HEK293 (cell line): ENCODE results near the gene DLGAP5.
A peak's percentile ranks its signal among the peaks of the same experiment; 100 is the strongest.

Source experiments
- CTCF ChIA-PET: fragments of 350-600 bp; formaldehyde crosslinking; extraction: SDS; loops from one replicate; lab custom pipeline; 2021; ENCODE audit warnings: antibody characterized with exemption; lab: Yijun Ruan, JAX
- POLR2A ChIA-PET: fragments of 300-600 bp; formaldehyde crosslinking; extraction: SDS; loops from one replicate; lab custom pipeline; 2020; ENCODE audit warnings: antibody characterized with exemption, inconsistent platforms; lab: Yijun Ruan, JAX
- H3K27ac ChIP-seq: fragments of 200-500 bp; sonication (Bioruptor generic); 2 replicates; pipeline ENCODE4 v1.5.1; 2014; ENCODE audit warnings: low read depth, low read length, control low read depth, inconsistent platforms; ENCODE audit errors: extremely low read depth
- H3K36me3 ChIP-seq, 2 experiments: fragments of 200-500 bp in 1 of 2; sonication (Bioruptor generic) in 1 of 2; 1 replicate in 1 of 2; 2 replicates in 1 of 2; pipeline ENCODE4 v1.5.1; 2014 to 2017; ENCODE audit warnings: inconsistent platforms in 2 of 2, low read length in 2 of 2; ENCODE audit not compliant: control insufficient read depth in 2 of 2, insufficient read depth in 1 of 2
- H3K4me1 ChIP-seq: fragments of 200-500 bp; sonication (Bioruptor generic); 2 replicates; pipeline ENCODE4 v1.5.1; 2014; ENCODE audit warnings: mild to moderate bottlenecking, low read length, inconsistent platforms; ENCODE audit not compliant: control insufficient read depth, insufficient read depth
- H3K4me3 ChIP-seq: 2 replicates; pipeline ENCODE4 v1.5.1; 2011; ENCODE audit warnings: low read depth, mild to moderate bottlenecking, control low read depth, low read length, moderate library complexity
- H3K9me3 ChIP-seq: fragments of 200-500 bp; sonication (Bioruptor generic); 2 replicates; pipeline ENCODE4 v1.5.1; 2014; ENCODE audit warnings: low read depth, low read length, inconsistent platforms; ENCODE audit not compliant: control insufficient read depth, insufficient read depth
- GLIS1 ChIP-seq: fragments of 450-650 bp; formaldehyde crosslinking; IDR thresholded peaks from 2 replicates; pipeline ENCODE4 v1.5.1; 2016; ENCODE audit warnings: missing biosample characterization, missing genetic modification characterization
- HOXC10 ChIP-seq: sonication (generic); formaldehyde crosslinking; IDR thresholded peaks from 2 replicates; pipeline ENCODE4 v1.8.1; 2023; ENCODE audit warnings: mild to moderate bottlenecking, missing genetic modification reagents
- HOXD13 ChIP-seq: sonication (generic); formaldehyde crosslinking; IDR thresholded peaks from 2 replicates; pipeline ENCODE4 v1.8.0; 2022; ENCODE audit warnings: missing genetic modification reagents, borderline replicate concordance
- SCRT1 ChIP-seq: fragments of 450-650 bp; formaldehyde crosslinking; IDR thresholded peaks from 2 replicates; pipeline ENCODE4 v1.5.1; 2016; ENCODE audit warnings: missing biosample characterization, missing genetic modification characterization, borderline replicate concordance
- ZNF157 ChIP-seq: fragments of 450-650 bp; formaldehyde crosslinking; IDR thresholded peaks from 2 replicates; pipeline ENCODE4 v1.5.1; 2016; ENCODE audit warnings: missing biosample characterization, missing genetic modification characterization
- ZNF202 ChIP-seq: fragments of 450-650 bp; formaldehyde crosslinking; IDR thresholded peaks from 2 replicates; pipeline ENCODE4 v1.5.1; 2016; ENCODE audit warnings: missing biosample characterization, missing genetic modification characterization, borderline replicate concordance
- ZNF266 ChIP-seq: fragments of 450-650 bp; formaldehyde crosslinking; IDR thresholded peaks from 2 replicates; pipeline ENCODE4 v1.5.1; 2016; ENCODE audit warnings: missing biosample characterization, missing genetic modification characterization, low read depth
- ZNF292 ChIP-seq: fragments of 450-650 bp; formaldehyde crosslinking; IDR thresholded peaks from 2 replicates; pipeline ENCODE4 v1.5.1; 2016; ENCODE audit warnings: low read depth, missing biosample characterization, missing genetic modification characterization, borderline replicate concordance
- ZNF394 ChIP-seq: fragments of 450-650 bp; formaldehyde crosslinking; IDR thresholded peaks from 2 replicates; pipeline ENCODE4 v1.5.1; 2016; ENCODE audit warnings: missing biosample characterization, missing genetic modification characterization, mild to moderate bottlenecking, moderate library complexity, borderline replicate concordance
- ZNF530 ChIP-seq: fragments of 450-650 bp; formaldehyde crosslinking; IDR thresholded peaks from 2 replicates; pipeline ENCODE4 v1.5.1; 2016; ENCODE audit warnings: low read depth, missing biosample characterization, missing genetic modification characterization
- ZNF549 ChIP-seq: fragments of 450-650 bp; IDR thresholded peaks from 2 replicates; pipeline ENCODE4 v1.5.1; 2018; ENCODE audit warnings: missing biosample characterization, missing genetic modification characterization, mild to moderate bottlenecking, inconsistent platforms, moderate library complexity
- ZNF660 ChIP-seq: fragments of 450-650 bp; IDR thresholded peaks from 2 replicates; pipeline ENCODE4 v1.5.1; 2018; ENCODE audit warnings: missing biosample characterization, mild to moderate bottlenecking, missing genetic modification characterization
- ZNF843 ChIP-seq: fragments of 450-650 bp; formaldehyde crosslinking; IDR thresholded peaks from 2 replicates; pipeline ENCODE4 v1.5.1; 2016; ENCODE audit warnings: missing biosample characterization, missing genetic modification characterization
- TF ChIP-seq, protein P1 (sequence below): fragments of 450-650 bp; formaldehyde crosslinking; IDR thresholded peaks from 2 replicates; pipeline ENCODE4 v1.5.1; 2016; ENCODE audit warnings: missing biosample characterization, missing genetic modification characterization
- TF ChIP-seq, protein P2 (sequence below): fragments of 450-650 bp; formaldehyde crosslinking; IDR thresholded peaks from 2 replicates; pipeline ENCODE4 v1.5.1; 2017; ENCODE audit warnings: missing biosample characterization, mild to moderate bottlenecking, missing genetic modification characterization, moderate library complexity
- TF ChIP-seq, protein P3 (sequence below): fragments of 450-650 bp; formaldehyde crosslinking; IDR thresholded peaks from 2 replicates; pipeline ENCODE4 v1.5.1; 2016; ENCODE audit warnings: missing biosample characterization, missing genetic modification characterization
- TF ChIP-seq, protein P4 (sequence below): fragments of 450-650 bp; formaldehyde crosslinking; IDR thresholded peaks from 2 replicates; pipeline ENCODE4 v1.5.1; 2016; ENCODE audit warnings: missing biosample characterization, missing genetic modification characterization, low read depth
- TF ChIP-seq, protein P5 (sequence below): fragments of 450-650 bp; formaldehyde crosslinking; IDR thresholded peaks from 2 replicates; pipeline ENCODE4 v1.5.1; 2016; ENCODE audit warnings: missing biosample characterization, missing genetic modification characterization

Gene DLGAP5

DNA sequence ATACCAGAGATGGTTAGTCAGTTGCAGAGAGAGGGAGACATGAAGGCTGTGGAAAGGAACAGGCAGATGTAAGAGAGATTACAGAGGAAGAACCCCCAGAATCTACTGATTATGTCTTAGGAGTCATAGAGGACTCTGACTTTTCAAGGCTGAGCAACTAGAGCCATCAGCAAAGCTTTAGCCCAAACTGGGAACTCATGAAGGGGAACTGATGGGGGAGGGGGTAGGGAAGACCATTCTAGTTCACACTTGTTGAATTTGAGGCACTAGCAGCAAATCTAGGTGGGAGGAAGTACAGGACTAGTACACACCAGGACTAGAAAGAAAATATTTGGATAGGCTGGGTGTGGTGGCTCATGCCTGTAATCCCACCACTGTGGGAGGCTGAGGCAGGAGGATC is 52.2 kb downstream of the DLGAP5 start:
- Histone ChIP-seq H3K36me3 (peaks cover 41 to 45% of the 10 kb centered on the region in 2 experiments), H3K4me3 (no peak overlapping the region), H3K4me1 (no peaks in the 10 kb centered on the region), H3K27ac (no peak overlapping the region), H3K9me3 (no peaks in the 10 kb centered on the region)
- TF ChIP-seq ZNF202 (tag by site-specific recombination) = no peak
- TF ChIP-seq ZNF843 (tag by site-specific recombination) = no peak
- TF ChIP-seq, protein P1, sequence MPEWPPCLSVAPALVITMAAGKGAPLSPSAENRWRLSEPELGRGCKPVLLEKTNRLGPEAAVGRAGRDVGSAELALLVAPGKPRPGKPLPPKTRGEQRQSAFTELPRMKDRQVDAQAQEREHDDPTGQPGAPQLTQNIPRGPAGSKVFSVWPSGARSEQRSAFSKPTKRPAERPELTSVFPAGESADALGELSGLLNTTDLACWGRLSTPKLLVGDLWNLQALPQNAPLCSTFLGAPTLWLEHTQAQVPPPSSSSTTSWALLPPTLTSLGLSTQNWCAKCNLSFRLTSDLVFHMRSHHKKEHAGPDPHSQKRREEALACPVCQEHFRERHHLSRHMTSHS (tag by site-specific recombination) = no peak
- no peak for TF ChIP-seq ZNF549 (tag by site-specific recombination)
- TF ChIP-seq ZNF266 (tag by site-specific recombination) = no peak
- no peak for TF ChIP-seq GLIS1 (tag by site-specific recombination)
- no peak for TF ChIP-seq ZNF292 (tag by site-specific recombination)
- no peak for TF ChIP-seq SCRT1
- TF ChIP-seq, protein P2, sequence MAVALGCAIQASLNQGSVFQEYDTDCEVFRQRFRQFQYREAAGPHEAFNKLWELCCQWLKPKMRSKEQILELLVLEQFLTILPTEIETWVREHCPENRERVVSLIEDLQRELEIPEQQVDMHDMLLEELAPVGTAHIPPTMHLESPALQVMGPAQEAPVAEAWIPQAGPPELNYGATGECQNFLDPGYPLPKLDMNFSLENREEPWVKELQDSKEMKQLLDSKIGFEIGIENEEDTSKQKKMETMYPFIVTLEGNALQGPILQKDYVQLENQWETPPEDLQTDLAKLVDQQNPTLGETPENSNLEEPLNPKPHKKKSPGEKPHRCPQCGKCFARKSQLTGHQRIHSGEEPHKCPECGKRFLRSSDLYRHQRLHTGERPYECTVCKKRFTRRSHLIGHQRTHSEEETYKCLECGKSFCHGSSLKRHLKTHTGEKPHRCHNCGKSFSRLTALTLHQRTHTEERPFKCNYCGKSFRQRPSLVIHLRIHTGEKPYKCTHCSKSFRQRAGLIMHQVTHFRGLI = no peak
- TF ChIP-seq HOXD13 (CRISPR knock-in tag) = no peak
- TF ChIP-seq, protein P3, sequence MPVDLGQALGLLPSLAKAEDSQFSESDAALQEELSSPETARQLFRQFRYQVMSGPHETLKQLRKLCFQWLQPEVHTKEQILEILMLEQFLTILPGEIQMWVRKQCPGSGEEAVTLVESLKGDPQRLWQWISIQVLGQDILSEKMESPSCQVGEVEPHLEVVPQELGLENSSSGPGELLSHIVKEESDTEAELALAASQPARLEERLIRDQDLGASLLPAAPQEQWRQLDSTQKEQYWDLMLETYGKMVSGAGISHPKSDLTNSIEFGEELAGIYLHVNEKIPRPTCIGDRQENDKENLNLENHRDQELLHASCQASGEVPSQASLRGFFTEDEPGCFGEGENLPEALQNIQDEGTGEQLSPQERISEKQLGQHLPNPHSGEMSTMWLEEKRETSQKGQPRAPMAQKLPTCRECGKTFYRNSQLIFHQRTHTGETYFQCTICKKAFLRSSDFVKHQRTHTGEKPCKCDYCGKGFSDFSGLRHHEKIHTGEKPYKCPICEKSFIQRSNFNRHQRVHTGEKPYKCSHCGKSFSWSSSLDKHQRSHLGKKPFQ (tag by site-specific recombination) = no peak
- TF ChIP-seq, protein P4, sequence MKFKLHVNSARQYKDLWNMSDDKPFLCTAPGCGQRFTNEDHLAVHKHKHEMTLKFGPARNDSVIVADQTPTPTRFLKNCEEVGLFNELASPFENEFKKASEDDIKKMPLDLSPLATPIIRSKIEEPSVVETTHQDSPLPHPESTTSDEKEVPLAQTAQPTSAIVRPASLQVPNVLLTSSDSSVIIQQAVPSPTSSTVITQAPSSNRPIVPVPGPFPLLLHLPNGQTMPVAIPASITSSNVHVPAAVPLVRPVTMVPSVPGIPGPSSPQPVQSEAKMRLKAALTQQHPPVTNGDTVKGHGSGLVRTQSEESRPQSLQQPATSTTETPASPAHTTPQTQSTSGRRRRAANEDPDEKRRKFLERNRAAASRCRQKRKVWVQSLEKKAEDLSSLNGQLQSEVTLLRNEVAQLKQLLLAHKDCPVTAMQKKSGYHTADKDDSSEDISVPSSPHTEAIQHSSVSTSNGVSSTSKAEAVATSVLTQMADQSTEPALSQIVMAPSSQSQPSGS = no peak
- TF ChIP-seq ZNF660 (tag by site-specific recombination) = no peak
- no peak for TF ChIP-seq ZNF157 (tag by site-specific recombination)
- TF ChIP-seq, protein P5, sequence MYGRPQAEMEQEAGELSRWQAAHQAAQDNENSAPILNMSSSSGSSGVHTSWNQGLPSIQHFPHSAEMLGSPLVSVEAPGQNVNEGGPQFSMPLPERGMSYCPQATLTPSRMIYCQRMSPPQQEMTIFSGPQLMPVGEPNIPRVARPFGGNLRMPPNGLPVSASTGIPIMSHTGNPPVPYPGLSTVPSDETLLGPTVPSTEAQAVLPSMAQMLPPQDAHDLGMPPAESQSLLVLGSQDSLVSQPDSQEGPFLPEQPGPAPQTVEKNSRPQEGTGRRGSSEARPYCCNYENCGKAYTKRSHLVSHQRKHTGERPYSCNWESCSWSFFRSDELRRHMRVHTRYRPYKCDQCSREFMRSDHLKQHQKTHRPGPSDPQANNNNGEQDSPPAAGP = no peak
- no peak for TF ChIP-seq ZNF530
- POLR2A ChIA-PET = no interaction called here
- CTCF ChIA-PET = interaction anchor here (0.5 kb wide), 1 partner anchor 50 kb away, joined by 3 read pairs; no protein-coding TSS in a partner anchor

DNA sequence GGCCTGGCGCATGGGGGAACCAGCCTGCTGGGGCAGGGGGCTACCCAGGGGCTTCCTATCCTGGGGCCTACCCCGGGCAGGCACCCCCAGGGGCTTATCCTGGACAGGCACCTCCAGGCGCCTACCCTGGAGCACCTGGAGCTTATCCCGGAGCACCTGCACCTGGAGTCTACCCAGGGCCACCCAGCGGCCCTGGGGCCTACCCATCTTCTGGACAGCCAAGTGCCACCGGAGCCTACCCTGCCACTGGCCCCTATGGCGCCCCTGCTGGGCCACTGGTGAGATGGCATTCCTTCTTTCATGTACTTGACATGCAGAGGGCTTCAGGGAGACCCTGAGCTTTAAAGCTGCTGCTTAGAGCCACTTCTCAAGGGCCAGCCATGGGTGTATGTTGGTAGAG is 53.3 kb downstream of the DLGAP5 start:
- Histone ChIP-seq H3K27ac (no peak overlapping the region), H3K4me1 (no peaks in the 10 kb centered on the region), H3K4me3 (no peak overlapping the region), H3K36me3 (peaks cover 32 to 41% of the 10 kb centered on the region in 2 experiments), H3K9me3 (no peaks in the 10 kb centered on the region)
- ChIA-PET POLR2A (no interaction called here), CTCF (interaction anchor here (0.6 to 2.2 kb wide), 6 partner anchors 23 to 157 kb away, joined by 3 to 14 read pairs (median 4); no protein-coding TSS in a partner anchor)
- TF ChIP-seq ZNF394 (peak; percentile 71; the same call in 1 of the 2 replicates), HOXC10 (no peak), HOXD13 (CRISPR knock-in tag) (no peak)
- TF ChIP-seq, all 188 proteins: peak for 1
